Activated naive CD4-positive, alpha-beta T cell treated with anti-CD3 and anti-CD28 coated beads for 36 hours (primary cell): ENCODE measurements around the gene MRRF. TPM values are rescaled to one million over a fixed set of nuclear protein-coding genes. Genes with fewer than 3 reads are reported as not detected.

Source experiments
- CTCF ChIA-PET: fragments of 350-600 bp; sonication (Branson Sonifier 250); formaldehyde crosslinking; loops from one replicate; lab custom pipeline; 2021; ENCODE audit warnings: antibody characterized with exemption; lab: Charles Lee
- DNase-seq: peaks from one replicate; pipeline ENCODE4 v3.0.0-alpha.2; 2020
- H3K27ac Mint-ChIP-seq: one replicate; pipeline ENCODE4 v1.8.0; 2021; ENCODE audit warnings: mild to moderate bottlenecking, mixed read lengths
- H3K27me3 Mint-ChIP-seq: one replicate; pipeline ENCODE4 v1.8.0; 2021; ENCODE audit warnings: low read depth, mixed read lengths
- H3K36me3 Mint-ChIP-seq: one replicate; pipeline ENCODE4 v1.8.0; 2021; ENCODE audit warnings: low read depth, mixed read lengths
- H3K4me1 Mint-ChIP-seq: one replicate; pipeline ENCODE4 v1.8.0; 2021; ENCODE audit warnings: low read depth, mixed read lengths
- H3K4me3 Mint-ChIP-seq: one replicate; pipeline ENCODE4 v1.8.0; 2021; ENCODE audit warnings: mild to moderate bottlenecking, moderate library complexity, mixed read lengths
- H3K9me3 Mint-ChIP-seq: one replicate; pipeline ENCODE4 v1.8.0; 2021; ENCODE audit warnings: mixed read lengths
- intact Hi-C: fragments of 100-400 bp; cut with micrococcal nuclease; formaldehyde crosslinking; loops from one replicate; pipeline ENCODE4 v1.15.1; 2023
- total RNA-seq, 2 experiments: library from RNA; stranded (reverse); gene quantifications; one replicate each; pipeline ENCODE4 v1.2.3, GENCODE V29; 2021

MRRF gene
- total RNA-seq, 2 experiments from 2014 or later: 51.0 TPM

GRCh38 chr9:122234022-122234748, 30.5 kb upstream of the MRRF start:
- Mint-ChIP-seq H3K27me3 (no peaks in the 10 kb centered on the region), H3K36me3 (no peaks in the 10 kb centered on the region), H3K4me3 (no peak overlapping the region), H3K27ac (no peak overlapping the region), H3K4me1 (no peaks in the 10 kb centered on the region), H3K9me3 (no peaks in the 10 kb centered on the region)
- intact Hi-C loops: no loop called here
- no peak for DNase-seq
- CTCF ChIA-PET: no interaction called here

- Mint-ChIP-seq H3K4me3 (no peak overlapping the region), H3K9me3 (no peaks in the 10 kb centered on the region), H3K36me3 (peaks cover 11% of the 10 kb centered on the region), H3K4me1 (no peaks in the 10 kb centered on the region), H3K27me3 (no peaks in the 10 kb centered on the region), H3K27ac (no peak overlapping the region)
- CTCF ChIA-PET: no interaction called here
- intact Hi-C loops: no loop called here
- no peak for DNase-seq
Measured at GRCh38 chr9:122236681-122237080, 28.0 kb upstream of the MRRF start.

GRCh38 chr9:122239722-122240121, 25.0 kb upstream of the MRRF start:
- Mint-ChIP-seq H3K9me3 (no peaks in the 10 kb centered on the region), H3K27me3 (no peaks in the 10 kb centered on the region), H3K36me3 (peaks cover 17% of the 10 kb centered on the region), H3K4me3 (no peak overlapping the region), H3K4me1 (no peaks in the 10 kb centered on the region), H3K27ac (no peak overlapping the region)
- CTCF ChIA-PET: no interaction called here
- intact Hi-C loops: no loop called here
- no peak for DNase-seq

- no peaks in the 10 kb centered on the region for H3K4me1 Mint-ChIP-seq
- intact Hi-C loops: no loop called here
- H3K36me3 Mint-ChIP-seq: peaks cover 37% of the 10 kb centered on the region
- H3K27me3 Mint-ChIP-seq: no peaks in the 10 kb centered on the region
- no peak overlapping the region for H3K27ac Mint-ChIP-seq
- CTCF ChIA-PET: no interaction called here
- no peaks in the 10 kb centered on the region for H3K9me3 Mint-ChIP-seq
- DNase-seq: no peak
- no peak overlapping the region for H3K4me3 Mint-ChIP-seq
Measured at GRCh38 chr9:122244349-122244748, 20.3 kb upstream of the MRRF start.

- intact Hi-C loops: no loop called here
- Mint-ChIP-seq H3K4me3 (no peak overlapping the region), H3K4me1 (no peaks in the 10 kb centered on the region), H3K27ac (no peak overlapping the region), H3K27me3 (no peaks in the 10 kb centered on the region), H3K36me3 (peaks cover 32% of the 10 kb centered on the region), H3K9me3 (no peaks in the 10 kb centered on the region)
- CTCF ChIA-PET: no interaction called here
- no peak for DNase-seq
Measured at GRCh38 chr9:122246666-122247065, 18.0 kb upstream of the MRRF start.

GRCh38 chr9:122248448-122248865, 16.2 kb upstream of the MRRF start:
- H3K27me3 Mint-ChIP-seq: no peaks in the 10 kb centered on the region
- H3K9me3 Mint-ChIP-seq: no peaks in the 10 kb centered on the region
- intact Hi-C loops: no loop called here
- no peak for DNase-seq
- no peak overlapping the region for H3K27ac Mint-ChIP-seq
- CTCF ChIA-PET: no interaction called here
- H3K36me3 Mint-ChIP-seq: peaks cover 33% of the 10 kb centered on the region
- no peaks in the 10 kb centered on the region for H3K4me1 Mint-ChIP-seq
- no peak overlapping the region for H3K4me3 Mint-ChIP-seq

GRCh38 chr9:122251351-122251750, 13.3 kb upstream of the MRRF start:
- DNase-seq: no peak
- Mint-ChIP-seq H3K4me3 (no peak overlapping the region), H3K27me3 (no peaks in the 10 kb centered on the region), H3K27ac (no peak overlapping the region), H3K9me3 (no peaks in the 10 kb centered on the region), H3K36me3 (peaks cover 24% of the 10 kb centered on the region), H3K4me1 (peaks cover 2% of the 10 kb centered on the region)
- CTCF ChIA-PET: interaction anchor here (0.6 kb wide), 1 partner anchor 64 kb away, joined by 3 read pairs; no protein-coding TSS in a partner anchor
- intact Hi-C loops: no loop called here

GRCh38 chr9:122252796-122253195, 11.9 kb upstream of the MRRF start:
- CTCF ChIA-PET: interaction anchor here (0.7 to 1.3 kb wide), 2 partner anchors 118 to 127 kb away, joined by 3 to 5 read pairs; no protein-coding TSS in a partner anchor
- intact Hi-C loops: no loop called here
- Mint-ChIP-seq H3K36me3 (peaks cover 22% of the 10 kb centered on the region), H3K27me3 (no peaks in the 10 kb centered on the region), H3K27ac (no peak overlapping the region), H3K9me3 (no peaks in the 10 kb centered on the region), H3K4me1 (peaks cover 8% of the 10 kb centered on the region), H3K4me3 (no peak overlapping the region)
- DNase-seq: no peak

- Mint-ChIP-seq H3K36me3 (peaks cover 24% of the 10 kb centered on the region), H3K27ac (no peak overlapping the region), H3K27me3 (no peaks in the 10 kb centered on the region), H3K4me3 (no peak overlapping the region), H3K9me3 (no peaks in the 10 kb centered on the region), H3K4me1 (peaks cover 9% of the 10 kb centered on the region)
- intact Hi-C loops: no loop called here
- CTCF ChIA-PET: no interaction called here
- DNase-seq: no peak
Measured at GRCh38 chr9:122254761-122255160, 9.9 kb upstream of the MRRF start.

GRCh38 chr9:122256206-122256605, 8.5 kb upstream of the MRRF start:
- Mint-ChIP-seq H3K36me3 (peaks cover 26% of the 10 kb centered on the region), H3K9me3 (no peaks in the 10 kb centered on the region), H3K4me3 (no peak overlapping the region), H3K4me1 (peaks cover 12% of the 10 kb centered on the region), H3K27ac (no peak overlapping the region), H3K27me3 (no peaks in the 10 kb centered on the region)
- CTCF ChIA-PET: interaction anchor here (0.6 kb wide), 1 partner anchor 197 kb away, joined by 3 read pairs; no protein-coding TSS in a partner anchor
- no peak for DNase-seq
- intact Hi-C loops: no loop called here

GRCh38 chr9:122258886-122259415, 5.7 kb upstream of the MRRF start:
- no peak overlapping the region for H3K27ac Mint-ChIP-seq
- CTCF ChIA-PET: interaction anchor here (0.6 kb wide), 1 partner anchor 68 kb away, joined by 3 read pairs; no protein-coding TSS in a partner anchor
- intact Hi-C loops: no loop called here
- no peaks in the 10 kb centered on the region for H3K9me3 Mint-ChIP-seq
- peaks cover 23% of the 10 kb centered on the region for H3K36me3 Mint-ChIP-seq
- H3K4me3 Mint-ChIP-seq: no peak overlapping the region
- no peak for DNase-seq
- H3K4me1 Mint-ChIP-seq: peaks cover 38% of the 10 kb centered on the region
- H3K27me3 Mint-ChIP-seq: no peaks in the 10 kb centered on the region

GRCh38 chr9:122261469-122261881, 3.2 kb upstream of the MRRF start:
- Mint-ChIP-seq H3K27me3 (no peaks in the 10 kb centered on the region), H3K27ac (no peak overlapping the region), H3K4me3 (no peak overlapping the region), H3K36me3 (peaks cover 24% of the 10 kb centered on the region), H3K9me3 (no peaks in the 10 kb centered on the region), H3K4me1 (peaks cover 45% of the 10 kb centered on the region)
- CTCF ChIA-PET: no interaction called here
- no peak for DNase-seq
- intact Hi-C loops: no loop called here

- intact Hi-C loops: no loop called here
- H3K4me3 Mint-ChIP-seq: no peak overlapping the region
- DNase-seq: no peak
- peak overlapping the region; percentile 36 for H3K27ac Mint-ChIP-seq
- peaks cover 25% of the 10 kb centered on the region for H3K36me3 Mint-ChIP-seq
- H3K27me3 Mint-ChIP-seq: no peaks in the 10 kb centered on the region
- no peaks in the 10 kb centered on the region for H3K9me3 Mint-ChIP-seq
- CTCF ChIA-PET: no interaction called here
- H3K4me1 Mint-ChIP-seq: peaks cover 46% of the 10 kb centered on the region
Measured at GRCh38 chr9:122262073-122262472, 2.6 kb upstream of the MRRF start.
